Measurements from ENCODE around the gene GPR158. TPM values are rescaled to one million over a fixed set of nuclear protein-coding genes. Genes with fewer than 3 reads are reported as not detected.
A peak's percentile ranks its signal among the peaks of the same experiment; 100 is the strongest.

The GPR158 gene
- total and polyA plus RNA-seq, 9 of the 15 experiments (the other 6 are each of a cell fraction or from before 2014, with no cell fraction given) = 4.0 to 7.6 (median 5.0) TPM

GRCh38 chr10:25467881-25468280, 293.1 kb downstream of the GPR158 start:
- intact Hi-C loops (cut with micrococcal nuclease) = no loop called here
- Histone ChIP-seq H3K9me1 (ENCODE audit: control insufficient read depth, insufficient read depth, low read length) (no peaks in the 10 kb centered on the region), H3K4me2 (ENCODE audit: insufficient read depth, low read length) (no peak overlapping the region), H3K9ac (ENCODE audit: insufficient read depth in 1 of 2, low read depth in 2 of 2, low read length in 2 of 2) (no peak overlapping the region; a peak in 1 of 4 replicates), H3K4me1 (replicated peaks in 1 of 2; ENCODE audit: control insufficient read depth in 2 of 2, insufficient read depth in 2 of 2, low read length in 2 of 2) (peaks cover 0 to 8% of the 10 kb centered on the region in 2 experiments; a peak in 2 of 5 replicates), H3K27ac (ENCODE audit: extremely low read depth, low read depth, low read length) (no peak overlapping the region), H3K79me2 (ENCODE audit: control insufficient read depth, insufficient read depth, low read length) (peaks cover 5% of the 10 kb centered on the region; the same call in 1 of the 3 replicates), H3K27me3 (ENCODE audit: control insufficient read depth in 2 of 2, insufficient read depth in 2 of 2, low read length in 2 of 2) (no peaks in the 10 kb centered on the region), H3K4me3 (no peak overlapping the region), H2AFZ (ENCODE audit: low read depth, low read length) (no peak overlapping the region), H3K9me3 (replicated peaks; ENCODE audit: control insufficient read depth, insufficient read depth, low read depth, low read length) (no peaks in the 10 kb centered on the region), H3K36me3 (ENCODE audit: control insufficient read depth, insufficient read depth, low read length) (peaks cover 11% of the 10 kb centered on the region; the same call in 1 of the 3 replicates), H4K20me1 (replicated peaks; ENCODE audit: control insufficient read depth, insufficient read depth, low read length) (no peaks in the 10 kb centered on the region)
- in situ Hi-C loops (cut with MboI) = no loop called here
- ChIA-PET POLR2A (interaction anchor here (0.9 kb wide), 1 partner anchor 18 kb away, joined by 3 read pairs; no protein-coding TSS in a partner anchor), CTCF (ENCODE audit: low intra/inter-chr PET ratio) (no interaction called here)
- WGBS (ENCODE audit: insufficient coverage, low coverage, missing lambda C conversion rate) = 73% methylated on average over 8 of the region's 8 CpGs
- ATAC-seq (no peak), FAIRE-seq (no peak), DNase-seq (ENCODE audit: extremely low read depth in 1 of 4, low spot score in 3 of 4) (peak in 1 of 4 experiments; percentile 15)
- BruUV-seq (replicated peaks) = no TSS peak
- no peak for TF ChIP-seq ZNF695 (CRISPR knock-in tag; IDR thresholded peaks at IDR 0.05)
- no peak for TF ChIP-seq ILK (tag; IDR thresholded peaks at IDR 0.05; ENCODE audit: borderline replicate concordance, low read depth)
- TF ChIP-seq ZNF79 (CRISPR knock-in tag; IDR thresholded peaks at IDR 0.05; ENCODE audit: low read depth) = no peak
- no peak for TF ChIP-seq SMARCA4 (IDR thresholded peaks at IDR 0.05)
- no peak for TF ChIP-seq BRCA1 (IDR thresholded peaks at IDR 0.05)
- no peak for TF ChIP-seq BRCA1 (CRISPR knock-in tag; IDR thresholded peaks at IDR 0.05)
- no peak for TF ChIP-seq HIVEP1 (CRISPR knock-in tag; IDR thresholded peaks at IDR 0.05)
- no peak for TF ChIP-seq ZNF384 (IDR thresholded peaks at IDR 0.05; ENCODE audit: low read depth, low read length)
- no peak for TF ChIP-seq ILF3 (IDR thresholded peaks at IDR 0.05; ENCODE audit: borderline replicate concordance)
- TF ChIP-seq POLR2G (IDR thresholded peaks at IDR 0.05; ENCODE audit: low read depth, low read length) = no peak
- TF ChIP-seq FOXM1 (IDR thresholded peaks at IDR 0.05; ENCODE audit: low read depth) = no peak
- TF ChIP-seq FOXM1 (CRISPR knock-in tag; IDR thresholded peaks at IDR 0.05; ENCODE audit: low read depth) = no peak
